ENCODE results near the gene HMGCS2.

HMGCS2 gene

DNA sequence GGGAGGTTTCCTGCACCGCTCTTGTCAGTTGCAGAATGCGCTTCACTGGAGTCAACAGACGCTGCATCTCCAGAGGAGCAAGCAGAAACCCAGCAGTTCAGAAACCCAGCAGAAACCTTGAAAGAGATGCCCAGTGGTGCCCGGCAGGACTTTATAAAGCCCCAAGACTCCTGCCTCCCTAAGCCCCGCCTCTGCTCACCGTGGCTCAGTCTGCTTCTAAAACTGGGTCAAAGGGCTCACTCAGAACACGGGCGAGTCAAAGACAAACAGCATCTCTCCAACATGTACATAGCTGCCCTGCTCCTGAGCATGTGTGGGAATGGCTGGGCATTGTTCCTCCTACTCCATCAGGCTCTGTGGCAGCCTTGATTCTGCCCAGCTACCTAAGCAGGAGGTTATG, at the start of gene HMGCS2:
Gene HMGCS2 (minus strand): TSS at position 128 of the 400 bp plus-strand sequence. CDS start 61 bp downstream, at position 67.
- no peak for DNase-seq

GRCh38 chr1:119818181-119818580, 49.5 kb upstream of the HMGCS2 start:
- no peak for DNase-seq

- DNase-seq, result no peak
These were observed 47.7 kb upstream of the HMGCS2 start for GRCh38 chr1:119816407-119816806.

DNA sequence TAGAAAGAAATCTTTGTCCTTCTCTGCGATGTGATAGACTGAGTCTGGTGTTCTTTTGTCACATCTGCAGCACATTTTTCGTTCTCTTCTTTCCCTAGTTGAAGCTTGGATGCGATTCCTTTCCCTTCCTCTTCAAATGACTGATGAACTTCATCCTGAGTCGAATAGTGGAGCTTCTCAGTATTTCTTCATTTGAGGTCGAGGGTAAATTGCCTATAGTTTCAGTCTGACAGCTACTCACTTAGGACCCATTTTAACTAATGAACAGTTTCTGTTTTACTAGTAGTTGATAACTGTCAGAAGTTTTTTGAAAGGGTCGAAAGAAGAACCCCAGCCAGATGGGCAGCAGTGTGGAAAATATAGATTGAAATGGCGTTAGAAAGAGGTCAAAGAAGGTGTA, 47.2 kb upstream of the HMGCS2 start:
- no peak for DNase-seq

GRCh38 chr1:119815361-119815760, 46.7 kb upstream of the HMGCS2 start:
- no peak for DNase-seq

- no peak for DNase-seq
These were observed 45.6 kb upstream of the HMGCS2 start for GRCh38 chr1:119814288-119814687.

DNA sequence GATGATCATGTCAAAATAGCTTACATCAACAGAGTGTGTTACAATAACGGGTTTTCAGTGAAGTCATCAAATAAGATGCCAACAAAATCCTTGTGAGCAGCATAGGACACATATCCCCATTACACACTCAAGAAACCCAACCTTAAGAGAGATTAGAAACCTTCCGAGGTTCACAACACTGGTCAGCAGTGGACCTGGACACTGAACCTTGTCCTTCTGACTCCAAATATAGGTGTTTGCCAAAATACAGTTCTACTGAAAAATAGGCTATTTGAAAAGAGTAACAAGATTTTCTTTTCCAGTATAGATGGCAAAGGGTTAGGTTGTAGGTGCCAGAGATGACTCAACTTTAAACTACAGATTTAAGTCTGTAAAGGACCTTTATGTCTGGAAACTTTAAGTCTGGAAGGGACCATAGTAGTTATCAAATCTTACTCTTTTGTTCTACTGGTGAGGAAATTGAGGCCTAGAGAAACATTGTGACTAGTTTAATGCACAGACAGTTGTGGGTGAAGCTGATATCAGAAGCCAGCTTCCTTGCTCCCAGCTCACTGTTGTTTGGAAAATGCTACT, 43.4 kb upstream of the HMGCS2 start:
- no peak for DNase-seq

DNA sequence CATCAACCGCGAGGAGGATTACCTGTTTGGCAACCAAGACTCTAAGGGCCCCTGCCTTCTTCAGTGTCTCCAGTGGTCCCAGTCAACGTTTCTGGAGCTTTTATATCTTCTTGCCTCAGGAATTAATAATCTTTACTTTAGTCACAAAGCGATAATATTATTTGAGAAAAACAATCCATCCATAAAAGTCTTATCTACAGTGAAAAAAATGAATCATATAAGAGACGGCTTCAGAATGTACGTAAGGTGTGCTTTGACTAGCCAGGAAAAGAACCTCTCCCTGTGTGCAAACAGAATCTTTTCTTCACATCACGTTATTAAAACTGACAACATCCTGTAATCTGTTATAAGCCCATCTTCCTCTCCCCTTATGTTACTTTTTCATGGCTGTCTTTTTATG, 42.7 kb upstream of the HMGCS2 start, which contains the start of gene REG4:
Gene REG4 (minus strand): TSS at position 74 of the 400 bp plus-strand sequence. CDS start 2,691 bp downstream, outside the sequence.
- DNase-seq, result no peak

DNA sequence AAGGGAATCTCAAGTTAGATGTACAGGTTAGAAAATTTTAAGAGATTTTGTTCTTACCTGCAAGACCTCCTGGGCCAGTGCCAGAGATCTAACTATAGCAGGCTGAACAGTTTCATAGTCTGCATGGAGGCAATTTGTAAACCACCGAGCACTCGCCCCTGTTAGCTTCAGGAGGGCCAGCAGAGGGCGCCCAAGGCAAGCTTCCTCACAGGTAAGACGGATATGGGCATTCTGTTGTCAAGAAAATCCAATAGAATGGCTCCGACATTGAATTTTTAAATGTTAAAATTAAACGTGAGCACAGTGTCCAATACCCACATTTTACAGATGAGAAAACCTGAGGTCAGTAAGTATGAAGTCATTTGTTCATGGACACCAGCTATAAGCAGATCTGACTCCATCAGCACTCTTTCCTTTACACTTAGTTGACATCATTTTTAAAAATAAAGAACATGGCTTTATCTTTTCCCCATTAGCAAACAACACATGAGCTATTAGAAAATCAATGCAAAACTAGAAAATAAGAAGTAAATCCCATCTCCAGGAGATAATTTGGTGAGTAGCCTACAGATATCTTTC, 40.4 kb upstream of the HMGCS2 start:
- DNase-seq, result peak; percentile 79

DNA sequence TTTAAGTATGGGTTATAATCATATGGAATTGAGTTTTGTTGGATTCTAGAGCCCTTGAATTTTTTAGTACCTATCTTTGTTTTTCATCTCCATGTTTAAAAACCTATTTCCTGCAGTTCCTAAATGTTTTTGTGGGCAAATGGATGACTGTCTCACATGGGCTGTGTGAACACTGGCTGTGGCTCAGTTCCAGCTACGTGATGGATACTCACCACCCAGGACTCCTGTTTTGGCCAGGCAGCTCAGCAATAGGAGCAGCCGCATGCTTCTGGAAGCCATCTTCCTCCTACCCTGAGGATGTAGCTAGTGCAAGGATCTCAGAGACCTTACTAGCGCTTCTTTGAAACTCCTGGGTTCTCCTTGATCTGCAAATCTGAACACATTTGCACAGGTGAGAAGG, 39.8 kb upstream of the HMGCS2 start:
- no peak for DNase-seq

GRCh38 chr1:119806489-119806888, 37.8 kb upstream of the HMGCS2 start:
- no peak for DNase-seq

GRCh38 chr1:119805746-119806145, 37.0 kb upstream of the HMGCS2 start:
- DNase-seq, result no peak

DNA sequence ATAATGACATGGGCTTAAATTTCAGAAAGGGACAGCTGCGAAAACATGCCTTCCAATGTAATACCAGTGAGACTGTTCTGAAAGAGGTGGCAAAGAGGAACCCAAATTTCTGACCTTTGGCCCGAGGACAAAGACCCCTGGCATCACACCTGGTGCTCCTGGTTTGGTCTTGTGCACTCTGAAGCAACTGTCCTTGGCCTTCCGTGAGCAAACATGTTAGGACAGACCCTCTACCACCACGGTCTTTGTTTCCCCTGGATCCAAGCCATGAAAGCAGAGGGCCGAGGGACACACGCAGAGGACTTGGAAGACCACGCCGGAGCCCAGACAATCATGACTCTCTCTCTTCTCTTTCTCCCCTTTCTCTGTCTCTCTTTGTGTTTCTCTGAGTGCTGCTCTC, 36.5 kb upstream of the HMGCS2 start:
- DNase-seq, result no peak

DNA sequence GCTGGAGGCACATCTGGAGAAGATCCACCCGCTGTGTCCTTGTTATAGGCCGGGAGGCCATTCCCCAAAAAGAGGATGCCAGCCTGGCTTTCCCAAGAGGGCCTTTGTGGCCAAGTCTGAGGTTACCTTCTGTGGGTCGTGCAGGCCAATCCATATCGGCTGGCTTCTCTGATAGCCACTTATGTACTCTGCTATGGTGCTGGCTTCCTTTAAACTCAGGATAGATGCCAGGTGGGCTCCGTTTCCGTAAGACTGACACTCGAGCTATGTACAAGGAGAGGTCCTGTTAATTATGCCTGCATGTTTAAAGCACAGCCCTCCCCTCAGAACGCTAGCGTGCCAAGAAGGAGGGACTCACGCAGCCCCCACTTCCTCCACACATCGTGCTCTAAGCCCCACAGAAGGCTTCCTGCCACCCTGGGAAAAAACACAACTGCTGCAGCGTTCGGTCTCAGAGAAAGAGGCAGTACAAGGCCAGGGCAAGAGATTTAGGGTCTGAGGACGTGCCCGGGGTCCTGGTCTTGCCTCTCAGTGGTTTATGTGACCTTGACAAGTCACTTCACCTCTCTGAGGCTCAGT, 31.0 kb upstream of the HMGCS2 start:
- no peak for DNase-seq

DNA sequence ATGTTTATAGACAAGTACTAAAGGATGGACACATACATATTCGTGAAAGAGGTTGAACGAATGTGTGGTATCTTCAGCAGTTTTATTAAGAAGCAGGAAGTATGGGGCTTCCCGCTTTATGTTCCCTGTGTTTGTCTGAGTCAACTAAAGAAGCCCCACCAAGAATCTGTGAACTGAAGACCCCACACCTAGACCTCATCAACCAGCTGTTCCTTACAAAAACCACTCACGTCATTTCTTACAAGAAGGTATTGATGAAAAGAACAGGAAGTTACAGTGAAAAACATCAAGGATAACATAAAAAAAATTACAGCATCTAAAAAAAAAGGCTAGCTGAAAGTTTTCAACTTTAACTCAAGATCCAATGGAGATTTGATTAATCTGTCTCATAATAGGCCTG, 30.3 kb upstream of the HMGCS2 start:
- no peak for DNase-seq

- no peak for DNase-seq
These were observed 28.9 kb upstream of the HMGCS2 start for GRCh38 chr1:119797606-119798005.

GRCh38 chr1:119797162-119797561, 28.5 kb upstream of the HMGCS2 start:
- DNase-seq, result no peak

DNA sequence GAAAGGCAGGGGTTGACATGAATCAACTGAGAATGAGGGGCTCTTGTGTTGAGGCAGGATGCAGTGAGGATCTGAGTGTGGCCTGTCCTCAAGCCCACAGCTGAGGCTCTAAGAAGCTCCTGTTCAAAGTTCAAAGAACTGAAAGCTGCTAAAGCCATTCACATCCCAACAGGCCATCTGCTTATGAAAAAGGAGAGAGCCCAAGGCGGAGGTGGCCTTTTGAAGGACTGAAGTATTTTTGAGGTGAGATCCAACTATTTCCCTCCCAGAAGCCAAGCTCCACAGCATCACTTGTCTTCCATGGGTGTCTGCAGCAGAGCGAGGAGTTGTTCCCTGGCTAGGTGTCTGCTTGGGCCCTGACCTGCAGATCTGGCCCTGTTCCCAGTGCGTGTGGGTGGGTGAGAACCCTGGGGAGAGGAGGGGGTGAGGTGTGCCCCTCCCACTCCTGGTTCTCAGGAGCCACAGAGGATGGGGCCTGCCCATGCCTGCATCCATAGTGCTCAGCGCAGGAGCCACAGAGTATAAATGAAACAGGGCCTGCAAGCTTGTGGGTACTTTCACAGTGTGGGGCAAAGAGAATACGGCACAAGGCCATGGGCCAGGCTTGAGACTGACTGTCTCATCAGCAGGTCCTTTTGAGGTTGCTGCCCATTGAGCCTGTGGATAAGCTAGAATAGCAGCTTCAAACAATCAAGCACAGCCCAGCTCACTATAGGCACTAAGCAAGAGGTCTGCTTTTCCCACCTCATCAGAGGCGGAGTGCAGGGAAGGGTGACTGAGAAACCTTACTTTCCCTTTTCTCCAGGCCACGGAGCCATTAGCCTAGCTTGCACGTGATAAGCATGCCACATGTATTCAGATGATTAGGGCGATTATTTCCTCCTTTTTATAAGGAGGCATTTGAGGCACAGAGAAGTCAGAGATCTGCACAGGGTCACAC, 26.8 kb upstream of the HMGCS2 start:
- DNase-seq, result peak; percentile 55

- no peak for DNase-seq
These were observed 26.2 kb upstream of the HMGCS2 start for GRCh38 chr1:119794876-119795240.

- DNase-seq, result no peak
These were observed 25.6 kb upstream of the HMGCS2 start for GRCh38 chr1:119794230-119794875.

DNA sequence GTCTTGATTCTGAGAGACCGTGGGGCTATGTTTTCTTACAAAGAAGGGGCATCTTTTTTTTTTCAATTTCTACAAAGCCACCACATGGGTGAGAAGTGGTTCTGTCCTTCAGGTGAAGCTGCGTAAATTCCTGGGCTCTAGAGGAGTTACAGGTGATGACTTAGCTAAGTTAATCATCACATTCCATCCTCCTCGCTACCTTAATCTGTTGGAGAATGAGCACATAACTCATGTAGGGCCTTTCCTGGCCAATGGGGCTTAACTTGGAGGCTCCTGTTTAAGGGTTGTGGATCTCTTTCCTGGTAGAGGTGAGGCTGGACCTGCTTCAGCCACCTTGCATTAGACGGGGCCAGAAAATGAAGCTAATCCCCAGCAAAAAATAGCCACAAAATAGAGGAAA, 22.7 kb upstream of the HMGCS2 start:
- no peak for DNase-seq

DNA sequence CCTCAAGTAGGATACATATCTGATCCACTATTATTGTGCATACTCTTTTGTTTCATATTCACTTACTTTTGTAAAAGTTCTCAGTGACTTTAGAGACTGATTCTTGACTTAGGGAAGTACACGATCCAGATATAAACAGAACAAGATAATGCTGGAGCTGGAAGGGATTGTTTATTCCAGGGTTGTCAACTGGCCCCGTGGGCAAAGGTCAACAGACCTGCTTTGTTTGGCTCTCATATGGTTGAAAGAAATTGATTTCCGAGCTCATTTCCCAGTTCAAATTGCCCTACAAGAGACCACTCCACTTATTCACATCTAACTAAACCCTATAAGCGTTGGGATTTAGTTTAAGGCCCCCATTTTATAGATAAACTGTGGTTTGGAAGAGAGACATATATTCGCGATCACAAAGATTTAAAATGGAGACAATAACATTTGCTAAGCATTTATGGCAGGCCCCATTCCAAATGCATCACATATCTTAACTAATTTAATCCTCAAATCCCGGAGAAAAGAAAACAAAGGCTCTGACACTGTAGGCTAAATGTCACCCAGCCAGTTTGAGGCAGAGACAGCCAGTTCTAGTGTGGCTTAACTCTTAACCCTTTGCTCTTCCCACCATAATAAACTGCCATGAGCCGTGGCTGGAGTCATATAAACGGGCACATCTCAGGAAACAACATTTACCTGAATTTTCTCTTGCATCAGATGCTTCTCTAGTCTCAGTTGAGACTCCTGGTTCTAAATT, 21.9 kb upstream of the HMGCS2 start:
- no peak for DNase-seq

All from right forelimb (tissue), 1 donor.